CD8-positive, alpha-beta memory T cell (primary cell): ENCODE measurements around the gene DCLK1. TPM values are rescaled to one million over a fixed set of nuclear protein-coding genes. Genes with fewer than 3 reads are reported as not detected.

Experiments
- CTCF ChIA-PET: fragments of 350-600 bp; sonication (Branson Sonifier 250); formaldehyde crosslinking; loops from one replicate; lab custom pipeline; 2021; ENCODE audit warnings: antibody characterized with exemption; lab: Charles Lee
- POLR2A ChIA-PET: fragments of 350-600 bp; sonication (Branson Sonifier 250); formaldehyde crosslinking; loops from one replicate; lab custom pipeline; 2021; ENCODE audit warnings: antibody characterized with exemption; lab: Charles Lee
- DNase-seq, 5 donors: peaks; one replicate each; pipeline versions ENCODE4 v3.0.0 to v3.0.0-alpha.2; 2020 to 2022; ENCODE audit warnings: mixed read lengths in 1 of 5
- H3K27ac ChIP-seq: one replicate; pipeline ENCODE4 v1.7.0; 2013; ENCODE audit warnings: low read depth, mild to moderate bottlenecking, low read length, moderate library complexity
- H3K27me3 ChIP-seq: 2 replicates; pipeline ENCODE4 v1.7.0; 2013; ENCODE audit warnings: low read length, mild to moderate bottlenecking; ENCODE audit not compliant: insufficient read depth, poor library complexity, severe bottlenecking
- H3K36me3 ChIP-seq: 2 replicates; pipeline ENCODE4 v1.7.0; 2013; ENCODE audit warnings: mild to moderate bottlenecking, low read length, moderate library complexity; ENCODE audit not compliant: insufficient read depth
- H3K4me1 ChIP-seq: 2 replicates; pipeline ENCODE4 v1.7.0; 2013; ENCODE audit warnings: mild to moderate bottlenecking, low read length, moderate library complexity; ENCODE audit not compliant: insufficient read depth
- H3K4me3 ChIP-seq: 2 replicates; pipeline ENCODE4 v1.7.0; 2013; ENCODE audit warnings: mild to moderate bottlenecking, low read length
- H3K9me3 ChIP-seq: 2 replicates; pipeline ENCODE4 v1.7.0; 2013; ENCODE audit warnings: mild to moderate bottlenecking, low read length
- H3K27ac Mint-ChIP-seq, 8 donors: one replicate each; pipeline ENCODE4 v1.8.0; 2020 to 2021; ENCODE audit warnings: mixed read lengths in 8 of 8, mild to moderate bottlenecking in 6 of 8, inconsistent platforms in 3 of 8, moderate library complexity in 3 of 8
- H3K27me3 Mint-ChIP-seq, 2 donors: one replicate each; pipeline ENCODE4 v1.8.0; 2020 to 2021; ENCODE audit warnings: mixed read lengths in 2 of 2, mild to moderate bottlenecking in 1 of 2, moderate library complexity in 1 of 2
- H3K36me3 Mint-ChIP-seq, 3 donors: one replicate each; pipeline ENCODE4 v1.8.0; 2020 to 2021; ENCODE audit warnings: mixed read lengths in 3 of 3, inconsistent platforms in 1 of 3, mild to moderate bottlenecking in 1 of 3
- H3K4me1 Mint-ChIP-seq, 3 donors: one replicate each; pipeline ENCODE4 v1.8.0; 2020 to 2021; ENCODE audit warnings: mixed read lengths in 3 of 3, inconsistent platforms in 1 of 3, mild to moderate bottlenecking in 1 of 3
- H3K4me3 Mint-ChIP-seq, 7 donors: one replicate each; pipeline ENCODE4 v1.8.0; 2020 to 2021; ENCODE audit warnings: mixed read lengths in 7 of 7, mild to moderate bottlenecking in 6 of 7, moderate library complexity in 4 of 7, inconsistent platforms in 2 of 7
- H3K9me3 Mint-ChIP-seq, 5 donors: one replicate each; pipeline ENCODE4 v1.8.0; 2020 to 2022; ENCODE audit warnings: mixed read lengths in 5 of 5, mild to moderate bottlenecking in 3 of 5, moderate library complexity in 2 of 5, inconsistent platforms in 1 of 5
- polyA plus RNA-seq: library from polyadenylated mRNA; unstranded; fragments of 300-500 nt; fragmentation: Illumina TruSeq; gene quantifications from one replicate; pipeline ENCODE4 v1.2.3, GENCODE V29; 2021
- total RNA-seq, 2 experiments: library from RNA; stranded (reverse); gene quantifications; one replicate each; pipeline ENCODE4 v1.2.3, GENCODE V29; 2021

Gene DCLK1
- total and polyA plus RNA-seq, 3 experiments from 2014 or later = not detected

DNA sequence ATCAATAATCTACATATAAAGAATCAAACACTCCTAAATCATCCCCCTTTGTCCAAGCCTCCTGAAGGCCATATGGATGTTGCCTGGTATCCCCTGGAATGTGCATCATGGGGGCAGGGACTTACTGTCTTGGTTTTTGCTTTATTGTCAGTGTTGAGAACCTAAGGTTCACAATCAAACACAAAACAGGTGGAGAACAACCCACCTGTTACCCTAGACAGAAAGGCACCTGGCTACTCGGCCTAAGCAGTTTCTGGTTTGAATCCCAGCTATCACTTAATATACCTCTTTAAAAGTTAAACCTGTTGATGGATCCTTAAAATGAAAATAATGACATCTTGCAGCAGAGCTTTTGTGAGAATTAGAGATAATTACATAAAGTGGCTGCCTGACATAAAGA, 68.9 kb downstream of the DCLK1 start:
- no peak overlapping the region for H3K27ac Mint-ChIP-seq
- no peak for DNase-seq
- CTCF ChIA-PET = no interaction called here
- Histone ChIP-seq H3K27me3 (no peaks in the 10 kb centered on the region), H3K4me3 (no peak overlapping the region), H3K4me1 (no peaks in the 10 kb centered on the region), H3K36me3 (no peaks in the 10 kb centered on the region), H3K9me3 (no peaks in the 10 kb centered on the region), H3K27ac (no peak overlapping the region)
- no peaks in the 10 kb centered on the region for H3K36me3 Mint-ChIP-seq
- POLR2A ChIA-PET = no interaction called here
- no peaks in the 10 kb centered on the region for H3K27me3 Mint-ChIP-seq
- H3K4me1 Mint-ChIP-seq = no peaks in the 10 kb centered on the region
- H3K4me3 Mint-ChIP-seq = no peak overlapping the region
- H3K9me3 Mint-ChIP-seq = peaks cover 0 to 5% (median 4%) of the 10 kb centered on the region in 5 donors

DNA sequence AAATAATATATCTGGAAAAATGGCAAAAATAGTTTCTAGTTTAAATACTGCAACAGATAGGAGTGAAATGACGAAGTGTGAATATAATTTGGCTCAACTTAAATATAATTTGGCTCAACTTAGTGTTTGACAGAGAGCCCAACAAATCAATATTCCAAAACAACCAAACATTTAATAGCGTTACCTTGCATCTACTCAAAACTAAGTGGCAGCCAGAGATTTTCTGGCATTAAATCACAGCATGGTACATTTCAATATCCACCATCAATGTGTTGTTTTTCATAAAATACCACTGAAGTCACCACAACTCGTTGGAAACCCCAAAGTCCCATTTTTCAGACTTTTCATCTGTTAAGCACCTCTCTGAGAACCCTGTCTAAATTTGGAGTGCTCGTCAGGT, 69.6 kb downstream of the DCLK1 start:
- H3K36me3 Mint-ChIP-seq = no peaks in the 10 kb centered on the region
- no peaks in the 10 kb centered on the region for H3K27me3 Mint-ChIP-seq
- POLR2A ChIA-PET = no interaction called here

DNA sequence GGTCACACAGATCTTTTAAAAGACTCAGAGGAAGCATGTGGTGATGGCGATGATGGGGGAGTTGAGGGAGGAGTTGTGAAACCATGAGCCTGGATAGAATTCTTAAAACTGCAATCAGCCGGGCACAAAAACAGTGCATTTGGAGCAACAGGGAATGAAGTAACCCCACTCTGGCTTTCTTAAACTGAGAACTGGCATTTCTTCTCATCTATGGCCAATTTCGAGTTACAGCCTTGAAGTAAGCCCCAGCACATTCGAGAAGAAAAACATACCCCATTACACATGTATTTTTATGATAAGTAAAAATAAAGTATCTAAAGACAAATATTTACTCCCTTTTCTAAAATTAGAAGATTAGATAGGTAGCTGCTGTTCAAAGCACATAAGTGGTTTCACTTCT, 70.1 kb downstream of the DCLK1 start:
- Mint-ChIP-seq H3K36me3 (no peaks in the 10 kb centered on the region), H3K4me3 (no peak overlapping the region), H3K27ac (no peak overlapping the region), H3K9me3 (peaks cover 0 to 4% (median 2%) of the 10 kb centered on the region in 5 donors), H3K27me3 (no peaks in the 10 kb centered on the region), H3K4me1 (no peaks in the 10 kb centered on the region)
- H3K27me3 ChIP-seq = no peaks in the 10 kb centered on the region
- no peak overlapping the region for H3K27ac ChIP-seq
- no peaks in the 10 kb centered on the region for H3K4me1 ChIP-seq
- H3K9me3 ChIP-seq = no peaks in the 10 kb centered on the region
- no peak for DNase-seq
- no peaks in the 10 kb centered on the region for H3K36me3 ChIP-seq
- POLR2A ChIA-PET = no interaction called here
- CTCF ChIA-PET = no interaction called here
- H3K4me3 ChIP-seq = no peak overlapping the region

More for the DNA sequence above, 69.6 kb downstream of the DCLK1 start:
- no peak overlapping the region for H3K4me3 ChIP-seq
- H3K9me3 ChIP-seq = no peaks in the 10 kb centered on the region
- no peak overlapping the region for H3K27ac ChIP-seq
- no peak for DNase-seq
- H3K9me3 Mint-ChIP-seq = peaks cover 0 to 5% (median 4%) of the 10 kb centered on the region in 5 donors
- H3K27me3 ChIP-seq = no peaks in the 10 kb centered on the region
- H3K36me3 ChIP-seq = no peaks in the 10 kb centered on the region
- CTCF ChIA-PET = no interaction called here
- H3K4me1 Mint-ChIP-seq = no peaks in the 10 kb centered on the region
- no peak overlapping the region for H3K27ac Mint-ChIP-seq
- H3K4me3 Mint-ChIP-seq = no peak overlapping the region
- no peaks in the 10 kb centered on the region for H3K4me1 ChIP-seq

DNA sequence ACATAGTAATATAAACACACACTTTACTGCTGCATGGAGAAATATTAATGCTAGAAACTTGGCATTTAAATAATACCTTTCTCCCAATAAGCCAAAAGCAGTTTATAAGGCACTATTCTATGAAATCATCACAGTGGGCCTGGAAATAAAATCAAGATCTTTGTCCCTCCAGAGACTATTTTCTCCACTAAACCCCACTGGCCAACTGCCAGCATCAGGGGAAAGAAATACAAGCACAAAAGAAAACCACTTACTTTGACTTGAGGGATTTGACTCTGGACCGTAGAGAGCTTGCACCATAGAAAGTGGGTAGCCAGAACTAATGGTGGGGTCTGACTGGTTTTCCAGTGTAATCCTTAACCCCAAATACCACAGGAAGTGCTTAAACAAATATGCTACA, 71.9 kb downstream of the DCLK1 start:
- Histone ChIP-seq H3K4me1 (no peaks in the 10 kb centered on the region), H3K27ac (no peak overlapping the region), H3K9me3 (no peaks in the 10 kb centered on the region), H3K27me3 (no peaks in the 10 kb centered on the region), H3K4me3 (no peak overlapping the region), H3K36me3 (no peaks in the 10 kb centered on the region)
- Mint-ChIP-seq H3K4me1 (no peaks in the 10 kb centered on the region), H3K4me3 (no peak overlapping the region), H3K27me3 (no peaks in the 10 kb centered on the region), H3K36me3 (no peaks in the 10 kb centered on the region), H3K9me3 (peaks cover 0 to 6% (median 2%) of the 10 kb centered on the region in 5 donors), H3K27ac (no peak overlapping the region)
- CTCF ChIA-PET = no interaction called here
- POLR2A ChIA-PET = no interaction called here
- DNase-seq = no peak

DNA sequence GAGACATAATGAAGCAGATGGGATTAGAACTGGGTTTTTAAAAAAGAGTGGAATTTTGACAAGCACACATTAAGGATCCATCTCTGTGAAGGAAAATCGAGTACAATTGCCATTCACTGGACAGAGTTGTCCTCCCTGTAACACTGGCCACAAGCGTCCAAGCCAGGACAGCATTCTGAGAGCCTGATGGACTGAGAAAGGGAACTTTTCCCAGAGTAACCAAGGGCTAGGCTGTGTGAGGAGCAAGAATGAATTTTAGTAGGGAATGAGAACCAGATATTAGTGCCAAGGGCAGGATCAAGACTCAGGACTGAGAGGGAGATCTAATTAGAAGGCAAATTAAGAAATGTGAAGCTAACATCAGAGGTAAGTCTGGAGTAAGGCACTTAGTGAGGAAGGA, 73.1 kb downstream of the DCLK1 start:
- POLR2A ChIA-PET = no interaction called here
- no peaks in the 10 kb centered on the region for H3K4me1 Mint-ChIP-seq

DNA sequence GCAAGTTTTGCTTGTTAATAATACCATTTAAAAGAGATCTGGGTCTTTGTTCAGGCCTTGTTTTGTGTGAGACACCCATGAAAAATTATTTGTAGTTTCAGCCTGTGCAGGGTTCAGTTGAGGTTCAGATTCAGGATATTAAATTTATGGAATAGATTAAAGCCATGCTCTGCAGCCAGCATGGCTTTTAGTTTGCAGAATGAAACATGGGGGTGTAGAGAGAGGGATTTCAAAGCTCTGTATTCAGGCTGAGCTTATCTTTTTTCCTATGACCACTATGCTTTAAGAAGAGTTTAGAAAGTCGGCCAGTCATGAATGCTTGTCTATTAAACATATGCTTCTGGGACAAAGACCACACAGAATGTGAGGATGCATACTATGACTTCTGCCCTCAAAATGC, 73.6 kb downstream of the DCLK1 start:
- CTCF ChIA-PET = no interaction called here
- POLR2A ChIA-PET = no interaction called here

More for the DNA sequence above, 73.1 kb downstream of the DCLK1 start:
- Histone ChIP-seq H3K4me1 (no peaks in the 10 kb centered on the region), H3K36me3 (no peaks in the 10 kb centered on the region), H3K9me3 (no peaks in the 10 kb centered on the region), H3K27me3 (no peaks in the 10 kb centered on the region), H3K4me3 (no peak overlapping the region), H3K27ac (no peak overlapping the region)
- Mint-ChIP-seq H3K36me3 (no peaks in the 10 kb centered on the region), H3K27ac (no peak overlapping the region), H3K27me3 (no peaks in the 10 kb centered on the region), H3K9me3 (peaks cover 0 to 6% (median 3%) of the 10 kb centered on the region in 5 donors), H3K4me3 (no peak overlapping the region)
- no peak for DNase-seq
- CTCF ChIA-PET = no interaction called here

DNA sequence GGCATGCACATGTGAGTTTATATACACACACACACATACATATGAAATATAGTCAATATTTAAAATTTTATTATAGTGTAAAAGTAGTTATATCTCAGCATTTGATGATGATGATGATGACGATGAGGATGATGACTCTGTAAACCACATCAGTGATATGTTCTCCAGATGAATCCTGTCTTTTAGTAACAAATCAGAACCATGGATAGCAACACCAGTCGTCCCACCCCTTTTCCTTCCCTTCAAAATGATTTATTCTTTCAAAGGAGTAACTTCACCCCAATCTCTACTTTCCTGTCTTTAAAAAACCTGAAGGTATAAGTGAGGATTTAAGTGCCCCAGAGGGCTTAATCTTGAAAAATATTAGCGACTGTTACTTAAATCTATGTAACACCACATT, 74.1 kb downstream of the DCLK1 start:
- CTCF ChIA-PET = no interaction called here

More for the DNA sequence above, 73.6 kb downstream of the DCLK1 start:
- Mint-ChIP-seq H3K9me3 (peaks cover 0 to 6% (median 3%) of the 10 kb centered on the region in 5 donors), H3K4me3 (no peak overlapping the region), H3K36me3 (no peaks in the 10 kb centered on the region), H3K27ac (no peak overlapping the region), H3K27me3 (no peaks in the 10 kb centered on the region), H3K4me1 (no peaks in the 10 kb centered on the region)
- Histone ChIP-seq H3K27me3 (no peaks in the 10 kb centered on the region), H3K27ac (no peak overlapping the region), H3K4me3 (no peak overlapping the region), H3K4me1 (no peaks in the 10 kb centered on the region), H3K36me3 (no peaks in the 10 kb centered on the region), H3K9me3 (no peaks in the 10 kb centered on the region)
- no peak for DNase-seq

DNA sequence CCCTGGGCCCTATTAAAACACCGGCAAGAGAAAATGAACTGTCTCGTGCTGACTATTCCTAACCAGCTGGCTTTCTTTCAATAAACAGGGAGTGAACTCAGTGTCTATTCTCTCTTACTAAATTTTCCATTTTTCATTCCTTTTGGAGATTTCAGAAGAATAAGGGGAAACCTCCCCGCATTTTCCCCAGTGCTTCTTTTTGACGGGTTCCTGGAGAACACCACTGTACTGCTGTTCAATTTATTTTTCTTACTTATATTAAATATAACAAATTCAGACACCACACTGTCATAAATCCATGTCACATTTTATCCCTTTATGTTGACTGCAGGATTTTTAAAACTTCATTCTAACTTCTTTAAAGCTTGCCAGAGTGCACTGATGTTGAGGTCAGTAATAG, 75.8 kb downstream of the DCLK1 start:
- H3K27me3 Mint-ChIP-seq = no peaks in the 10 kb centered on the region
- H3K27ac Mint-ChIP-seq = no peak overlapping the region
- H3K4me1 Mint-ChIP-seq = no peaks in the 10 kb centered on the region
- no peaks in the 10 kb centered on the region for H3K36me3 Mint-ChIP-seq
- no peaks in the 10 kb centered on the region for H3K36me3 ChIP-seq
- H3K27ac ChIP-seq = no peak overlapping the region
- no peaks in the 10 kb centered on the region for H3K27me3 ChIP-seq
- peaks cover 2 to 7% (median 5%) of the 10 kb centered on the region in 5 donors for H3K9me3 Mint-ChIP-seq
- no peaks in the 10 kb centered on the region for H3K4me1 ChIP-seq
- no peak overlapping the region for H3K4me3 ChIP-seq
- no peak for DNase-seq
- no peaks in the 10 kb centered on the region for H3K9me3 ChIP-seq
- POLR2A ChIA-PET = no interaction called here
- CTCF ChIA-PET = no interaction called here
- H3K4me3 Mint-ChIP-seq = no peak overlapping the region

More for the DNA sequence above, 74.1 kb downstream of the DCLK1 start:
- Mint-ChIP-seq H3K4me1 (no peaks in the 10 kb centered on the region), H3K36me3 (no peaks in the 10 kb centered on the region), H3K27ac (no peak overlapping the region), H3K9me3 (peaks cover 2 to 6% (median 4%) of the 10 kb centered on the region in 5 donors), H3K4me3 (no peak overlapping the region), H3K27me3 (no peaks in the 10 kb centered on the region)
- Histone ChIP-seq H3K27ac (no peak overlapping the region), H3K9me3 (no peaks in the 10 kb centered on the region), H3K4me1 (no peaks in the 10 kb centered on the region), H3K27me3 (no peaks in the 10 kb centered on the region), H3K4me3 (no peak overlapping the region), H3K36me3 (no peaks in the 10 kb centered on the region)
- no peak for DNase-seq
- POLR2A ChIA-PET = no interaction called here

DNA sequence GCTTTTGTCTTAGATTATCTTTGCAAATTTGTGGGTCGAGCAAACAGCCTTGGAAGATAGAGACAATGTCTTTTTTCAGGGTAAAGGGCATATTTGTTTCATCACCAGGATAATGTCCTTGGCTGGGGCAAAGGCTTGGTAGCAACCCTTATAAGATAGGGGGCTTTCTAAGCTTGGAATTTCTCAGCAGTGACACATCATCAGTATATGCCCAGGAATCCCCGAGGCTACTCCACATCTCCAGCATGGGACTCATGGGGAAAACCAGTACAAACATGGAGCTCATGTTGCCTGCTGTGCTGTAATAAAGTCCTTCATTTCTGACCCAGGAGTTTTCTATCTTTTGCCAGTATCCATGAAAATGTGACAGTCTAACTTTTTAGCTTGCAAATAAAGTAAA, 77.1 kb downstream of the DCLK1 start:
- no peaks in the 10 kb centered on the region for H3K9me3 ChIP-seq
- H3K27ac ChIP-seq = no peak overlapping the region
- H3K27ac Mint-ChIP-seq = no peak overlapping the region
- no peaks in the 10 kb centered on the region for H3K4me1 ChIP-seq
- no peak overlapping the region for H3K4me3 Mint-ChIP-seq
- H3K4me1 Mint-ChIP-seq = no peaks in the 10 kb centered on the region
- CTCF ChIA-PET = no interaction called here
- DNase-seq = no peak
- POLR2A ChIA-PET = no interaction called here
- H3K36me3 Mint-ChIP-seq = no peaks in the 10 kb centered on the region
- no peak overlapping the region for H3K4me3 ChIP-seq
- no peaks in the 10 kb centered on the region for H3K27me3 Mint-ChIP-seq
- no peaks in the 10 kb centered on the region for H3K36me3 ChIP-seq
- no peaks in the 10 kb centered on the region for H3K27me3 ChIP-seq
- peaks cover 2 to 9% (median 6%) of the 10 kb centered on the region in 5 donors for H3K9me3 Mint-ChIP-seq
